Keratinocyte (primary cell): ENCODE measurements around the gene MOGAT2. TPM values are rescaled to one million over a fixed set of nuclear protein-coding genes. Genes with fewer than 3 reads are reported as not detected.

Source experiments
- DNase-seq: peaks from one replicate; pipeline ENCODE4 v3.0.0-alpha.2; 2011; ENCODE audit warnings: low read depth, missing footprints, low spot score
- FAIRE-seq: peaks from 2 replicates; lab custom pipeline; 2011; peaks lifted over from hg19 to GRCh38; lab: Jason Lieb, UNC
- H2AFZ ChIP-seq: 2 replicates; pipeline ENCODE4 v1.6.0; 2012; ENCODE audit warnings: low read length, control low read depth, inconsistent platforms; ENCODE audit not compliant: control insufficient read depth
- H3K27ac ChIP-seq: 2 replicates; pipeline ENCODE4 v1.5.1; 2011; ENCODE audit warnings: low read length; ENCODE audit not compliant: control insufficient read depth, insufficient read depth
- H3K27me3 ChIP-seq: 3 replicates; pipeline ENCODE4 v1.6.0; 2011; ENCODE audit warnings: low read length; ENCODE audit not compliant: control insufficient read depth, insufficient read depth; ENCODE audit errors: extremely low read depth
- H3K36me3 ChIP-seq, 2 experiments: 2 replicates in 1 of 2; 3 replicates in 1 of 2; pipeline ENCODE4 v1.5.1; 2011; ENCODE audit warnings: low read length in 2 of 2, mild to moderate bottlenecking in 1 of 2; ENCODE audit not compliant: control insufficient read depth in 2 of 2, insufficient read depth in 2 of 2; ENCODE audit errors: extremely low read depth in 1 of 2
- H3K4me1 ChIP-seq: 3 replicates; pipeline ENCODE4 v1.5.1; 2011; ENCODE audit warnings: low read length; ENCODE audit not compliant: control insufficient read depth, insufficient read depth; ENCODE audit errors: extremely low read depth
- H3K4me2 ChIP-seq: 3 replicates; pipeline ENCODE4 v1.6.0; 2011; ENCODE audit warnings: low read depth, low read length; ENCODE audit not compliant: control insufficient read depth, insufficient read depth; ENCODE audit errors: extremely low read depth
- H3K4me3 ChIP-seq, 3 experiments: fragments of 200-600 bp in 1 of 3; sonication (generic) in 1 of 3; 2 replicates in 2 of 3; 3 replicates in 1 of 3; pipeline ENCODE4 v1.5.1; 2011 to 2016; ENCODE audit warnings: low read length in 3 of 3, mild to moderate bottlenecking in 3 of 3, control low read depth in 2 of 3, inconsistent platforms in 1 of 3, low read depth in 1 of 3, mixed read lengths in 1 of 3, mixed run types in 1 of 3, moderate library complexity in 1 of 3; ENCODE audit not compliant: control insufficient read depth in 2 of 3, insufficient read depth in 2 of 3; ENCODE audit errors: extremely low read depth in 1 of 3
- H3K79me2 ChIP-seq: 2 replicates; pipeline ENCODE4 v1.6.0; 2012; ENCODE audit warnings: low read length; ENCODE audit not compliant: control insufficient read depth, insufficient read depth
- H3K9ac ChIP-seq: 3 replicates; pipeline ENCODE4 v1.6.0; 2011; ENCODE audit warnings: low read length; ENCODE audit not compliant: control insufficient read depth, insufficient read depth; ENCODE audit errors: extremely low read depth
- H3K9me1 ChIP-seq: 3 replicates; pipeline ENCODE4 v1.6.0; 2011; ENCODE audit warnings: low read length; ENCODE audit not compliant: control insufficient read depth, insufficient read depth; ENCODE audit errors: extremely low read depth
- H3K9me3 ChIP-seq: 2 replicates; pipeline ENCODE4 v1.5.1; 2012; ENCODE audit warnings: low read depth, low read length; ENCODE audit not compliant: control insufficient read depth
- H4K20me1 ChIP-seq: 3 replicates; pipeline ENCODE4 v1.6.0; 2011; ENCODE audit warnings: low read length; ENCODE audit not compliant: control insufficient read depth, insufficient read depth; ENCODE audit errors: extremely low read depth
- EZH2 ChIP-seq: IDR thresholded peaks from one replicate; pipeline ENCODE4 v1.6.1; 2012; ENCODE audit warnings: inconsistent platforms, mild to moderate bottlenecking, low read length, moderate library complexity
- dilution Hi-C: fragments of 300-500 bp; cut with MboI; formaldehyde crosslinking; loops from one replicate; pipeline ENCODE4 v1.7.0; 2020; ENCODE audit warnings: low sequenced_read_pairs; ENCODE audit not compliant: extremely low pct_ligation_motif_present
- polyA plus RNA-seq, 5 experiments: library from polyadenylated mRNA; depleted of rRNA in 3 of 5; stranded (reverse) in 3 of 5; stranded (forward) in 1 of 5; unstranded in 1 of 5; fragments of >200 nt; gene quantifications; 1 replicate in 1 of 5; 2 replicates in 3 of 5; 3 replicates in 1 of 5; pipeline versions ENCODE4 v1.2.1 to v1.2.3, GENCODE V29; 2011 to 2012; ENCODE audit warnings: missing spikeins in 2 of 5, low read depth in 1 of 5, low replicate concordance in 1 of 5
- TF ChIP-seq, protein P1 (sequence below), 3 experiments: IDR thresholded peaks in 1 of 3; conservative IDR thresholded peaks in 1 of 3; optimal IDR thresholded peaks in 1 of 3; 2 replicates in 2 of 3; 3 replicates in 1 of 3; pipeline versions ENCODE3 to v1.5.1; 2011; ENCODE audit warnings: low read length in 3 of 3, mild to moderate bottlenecking in 3 of 3, moderate library complexity in 2 of 3, control low read depth in 1 of 3, inconsistent platforms in 1 of 3; ENCODE audit not compliant: insufficient read depth in 2 of 3; ENCODE audit errors: extremely low read depth in 1 of 3

Gene MOGAT2
- polyA plus RNA-seq, 1 donor (not counting 4 experiments of a cell fraction or from before 2014, with no cell fraction given), result not detected

DNA sequence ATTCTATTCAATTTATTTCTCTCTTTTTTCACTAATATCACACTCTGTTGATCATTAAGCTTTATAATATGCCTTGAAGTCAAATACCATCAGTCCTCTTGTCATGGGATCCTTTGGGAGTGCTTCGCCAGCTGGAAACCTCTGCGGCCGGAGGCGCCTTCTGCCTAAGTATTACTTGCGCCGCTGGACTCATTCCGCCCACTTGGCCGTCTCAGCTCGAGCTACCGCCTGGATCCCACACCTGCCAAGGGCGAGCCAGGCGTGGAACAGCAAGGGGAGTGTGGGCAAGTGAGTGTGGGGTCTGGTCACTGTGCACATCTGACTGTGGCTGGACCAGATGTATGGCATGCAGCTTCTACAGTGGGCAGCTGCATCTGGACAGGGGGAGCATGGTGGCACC is 39.7 kb upstream of the MOGAT2 start:
- Histone ChIP-seq H4K20me1 (no peaks in the 10 kb centered on the region), H3K36me3 (no peaks in the 10 kb centered on the region), H3K4me2 (no peak overlapping the region), H3K9me3 (no peaks in the 10 kb centered on the region), H3K4me3 (no peak overlapping the region), H3K4me1 (no peaks in the 10 kb centered on the region), H3K27me3 (no peaks in the 10 kb centered on the region), H2AFZ (no peak overlapping the region), H3K9me1 (no peaks in the 10 kb centered on the region), H3K27ac (no peak overlapping the region), H3K9ac (no peak overlapping the region), H3K79me2 (no peaks in the 10 kb centered on the region)
- no peak for FAIRE-seq
- dilution Hi-C loops, result no loop called here
- no peak for TF ChIP-seq EZH2
- TF ChIP-seq, protein P1, sequence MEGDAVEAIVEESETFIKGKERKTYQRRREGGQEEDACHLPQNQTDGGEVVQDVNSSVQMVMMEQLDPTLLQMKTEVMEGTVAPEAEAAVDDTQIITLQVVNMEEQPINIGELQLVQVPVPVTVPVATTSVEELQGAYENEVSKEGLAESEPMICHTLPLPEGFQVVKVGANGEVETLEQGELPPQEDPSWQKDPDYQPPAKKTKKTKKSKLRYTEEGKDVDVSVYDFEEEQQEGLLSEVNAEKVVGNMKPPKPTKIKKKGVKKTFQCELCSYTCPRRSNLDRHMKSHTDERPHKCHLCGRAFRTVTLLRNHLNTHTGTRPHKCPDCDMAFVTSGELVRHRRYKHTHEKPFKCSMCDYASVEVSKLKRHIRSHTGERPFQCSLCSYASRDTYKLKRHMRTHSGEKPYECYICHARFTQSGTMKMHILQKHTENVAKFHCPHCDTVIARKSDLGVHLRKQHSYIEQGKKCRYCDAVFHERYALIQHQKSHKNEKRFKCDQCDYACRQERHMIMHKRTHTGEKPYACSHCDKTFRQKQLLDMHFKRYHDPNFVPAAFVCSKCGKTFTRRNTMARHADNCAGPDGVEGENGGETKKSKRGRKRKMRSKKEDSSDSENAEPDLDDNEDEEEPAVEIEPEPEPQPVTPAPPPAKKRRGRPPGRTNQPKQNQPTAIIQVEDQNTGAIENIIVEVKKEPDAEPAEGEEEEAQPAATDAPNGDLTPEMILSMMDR (optimal IDR thresholded peaks at IDR 0.05 in 1 of 3, IDR thresholded peaks at IDR 0.05 in 1 of 3, conservative IDR thresholded peaks at IDR 0.05 in 1 of 3; ENCODE audit: extremely low read depth in 1 of 3, insufficient read depth in 2 of 3, low read length in 3 of 3), result no peak
- DNase-seq, result no peak

DNA sequence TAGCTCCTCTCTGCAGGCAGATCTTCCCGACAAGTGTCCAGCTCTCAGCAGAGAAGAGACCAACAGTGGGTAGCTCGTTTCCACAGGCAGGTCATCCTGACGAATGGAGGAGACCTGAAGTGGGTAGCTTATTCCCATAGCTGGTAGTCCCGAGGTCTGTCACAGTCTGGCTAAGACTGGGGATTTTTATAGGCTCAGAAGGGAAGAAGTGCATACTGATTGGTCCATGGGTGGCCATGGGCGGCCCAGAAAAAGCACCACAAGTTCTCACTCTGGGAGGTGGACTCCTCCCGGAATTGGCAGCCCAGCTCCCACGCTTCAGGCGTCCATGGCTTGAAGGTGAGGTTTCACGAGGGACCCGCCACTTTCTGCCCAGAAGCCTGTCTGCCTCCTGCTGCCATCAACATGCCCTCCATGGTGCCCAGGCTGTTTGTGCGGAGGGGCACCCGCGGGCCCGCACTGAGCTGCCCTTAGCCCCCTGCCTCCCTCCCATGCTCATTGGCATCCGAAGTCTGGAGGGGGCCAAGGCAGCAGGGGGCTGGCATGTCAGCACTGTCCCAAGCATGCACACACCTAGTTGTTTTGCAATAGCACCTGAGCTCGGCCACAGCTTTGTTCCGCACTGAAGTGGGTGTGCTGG is 38.9 kb upstream of the MOGAT2 start:
- no peaks in the 10 kb centered on the region for H4K20me1 ChIP-seq
- no peak for TF ChIP-seq EZH2
- TF ChIP-seq, protein P1 (optimal IDR thresholded peaks at IDR 0.05 in 1 of 3, IDR thresholded peaks at IDR 0.05 in 1 of 3, conservative IDR thresholded peaks at IDR 0.05 in 1 of 3; ENCODE audit: extremely low read depth in 1 of 3, insufficient read depth in 2 of 3, low read length in 3 of 3), result no peak
- H3K4me2 ChIP-seq, result no peak overlapping the region
- DNase-seq, result no peak
- no peak overlapping the region for H2AFZ ChIP-seq
- H3K79me2 ChIP-seq, result no peaks in the 10 kb centered on the region
- dilution Hi-C loops, result no loop called here
- no peak overlapping the region for H3K4me3 ChIP-seq
- H3K9me1 ChIP-seq, result no peaks in the 10 kb centered on the region
- no peaks in the 10 kb centered on the region for H3K27me3 ChIP-seq
- no peaks in the 10 kb centered on the region for H3K9me3 ChIP-seq
- no peak for FAIRE-seq
- no peaks in the 10 kb centered on the region for H3K4me1 ChIP-seq
- H3K9ac ChIP-seq, result no peak overlapping the region
- H3K36me3 ChIP-seq, result no peaks in the 10 kb centered on the region
- no peak overlapping the region for H3K27ac ChIP-seq
